Ammon's horn (tissue), 1 donor: ENCODE measurements around the gene NUDT21.

Experiments used
- DNase-seq: peaks from one replicate; pipeline ENCODE4 v3.0.0-alpha.2; 2016; ENCODE audit warnings: low spot score

NUDT21 gene

DNA sequence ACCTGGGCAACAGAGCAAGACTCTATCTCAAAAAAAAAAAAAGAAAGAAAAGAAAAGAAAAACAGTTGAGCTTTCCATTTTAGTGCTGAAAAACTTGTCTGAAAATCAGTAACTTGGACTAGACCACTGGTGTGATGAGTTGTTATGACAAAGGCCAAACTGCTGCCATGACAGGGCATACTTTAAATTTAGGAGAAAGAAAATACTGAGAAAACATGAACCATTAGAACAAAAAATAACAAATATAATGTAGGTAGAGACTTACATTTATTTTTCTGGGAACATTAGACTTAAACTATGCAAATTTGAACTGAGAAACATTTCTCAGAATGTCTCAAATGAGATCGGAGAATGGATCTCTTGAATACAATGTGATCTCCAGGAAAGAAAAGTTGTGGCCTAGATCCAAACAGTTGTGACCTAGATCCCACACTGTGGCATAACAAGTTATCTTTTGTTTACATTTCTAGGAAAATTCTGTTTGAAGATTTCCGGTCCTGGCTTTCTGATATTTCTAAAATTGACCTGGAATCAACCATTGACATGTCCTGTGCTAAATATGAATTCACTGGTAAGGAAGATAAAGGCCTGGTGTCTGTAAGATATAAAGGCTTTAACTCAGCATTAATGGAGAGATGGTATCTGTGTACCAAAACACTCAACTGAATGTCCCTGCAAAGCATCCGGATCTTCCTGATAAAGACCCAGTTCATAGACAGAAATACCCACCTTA is 11.1 kb upstream of the NUDT21 start:
- no peak for DNase-seq

DNA sequence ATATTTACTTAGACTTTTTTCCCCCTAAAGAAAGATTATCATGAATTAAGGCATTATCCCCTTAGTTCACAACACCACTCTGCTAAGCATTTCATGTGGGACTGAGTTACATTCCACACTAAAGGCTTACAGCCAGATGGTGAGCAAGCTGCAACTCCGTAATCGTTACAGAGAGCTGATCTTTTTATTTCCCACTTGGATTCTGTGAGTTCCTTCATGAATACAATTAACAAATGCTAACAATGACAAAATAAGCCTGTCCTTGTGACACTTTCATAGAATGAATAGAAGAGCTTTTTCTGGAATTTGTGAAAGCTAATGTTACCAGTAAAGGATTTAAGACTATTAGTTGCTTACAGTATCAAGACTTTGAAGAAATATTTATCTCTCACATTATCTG is 9.0 kb upstream of the NUDT21 start:
- DNase-seq = peak; percentile 80

- no peak for DNase-seq
Measured at GRCh38 chr16:56457927-56458470, 6.9 kb upstream of the NUDT21 start.

- DNase-seq = no peak
Measured at GRCh38 chr16:56451753-56452689, 889 bp upstream of the NUDT21 start.

GRCh38 chr16:56450275-56450985 is 702 bp downstream of the NUDT21 start:
- no peak for DNase-seq

DNA sequence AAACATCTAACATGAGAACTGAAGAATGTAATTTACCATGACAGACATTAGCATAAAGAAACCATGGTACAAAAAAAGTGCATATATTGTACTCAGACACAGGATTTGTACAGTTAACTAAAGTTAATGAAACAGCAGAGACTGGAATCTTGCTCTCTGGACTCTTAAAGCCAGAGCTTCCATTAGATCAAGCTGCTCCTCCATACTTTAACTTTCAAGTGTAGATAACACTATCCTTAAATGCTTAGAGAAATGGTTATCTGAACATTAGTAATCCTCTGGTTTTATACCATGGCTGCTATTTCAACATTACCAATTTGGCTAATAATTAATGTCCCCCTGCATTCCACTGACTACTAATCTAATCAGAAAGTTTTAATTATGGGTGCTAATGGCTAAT is 3.1 kb downstream of the NUDT21 start:
- DNase-seq = no peak

DNA sequence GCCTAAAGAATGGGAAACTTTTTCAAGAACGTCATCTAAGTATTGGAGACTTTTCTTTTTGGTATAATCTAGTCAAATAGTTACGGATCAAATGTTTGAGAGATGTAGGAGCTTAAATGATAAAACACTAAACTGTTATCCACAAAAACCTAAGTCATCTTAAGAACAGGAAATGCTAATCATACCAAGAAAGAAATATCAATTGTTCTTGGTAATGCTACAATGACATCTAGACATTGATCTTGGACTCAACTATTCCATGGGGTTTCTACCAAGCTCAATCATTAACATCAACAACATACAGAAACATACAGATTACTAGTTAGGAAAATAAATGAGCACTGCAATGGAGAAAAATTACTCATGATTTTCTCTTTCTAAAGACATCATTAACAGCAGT is 3.8 kb downstream of the NUDT21 start:
- DNase-seq = no peak

- DNase-seq = no peak
Measured at GRCh38 chr16:56438038-56438437, 13.1 kb downstream of the NUDT21 start.

DNA sequence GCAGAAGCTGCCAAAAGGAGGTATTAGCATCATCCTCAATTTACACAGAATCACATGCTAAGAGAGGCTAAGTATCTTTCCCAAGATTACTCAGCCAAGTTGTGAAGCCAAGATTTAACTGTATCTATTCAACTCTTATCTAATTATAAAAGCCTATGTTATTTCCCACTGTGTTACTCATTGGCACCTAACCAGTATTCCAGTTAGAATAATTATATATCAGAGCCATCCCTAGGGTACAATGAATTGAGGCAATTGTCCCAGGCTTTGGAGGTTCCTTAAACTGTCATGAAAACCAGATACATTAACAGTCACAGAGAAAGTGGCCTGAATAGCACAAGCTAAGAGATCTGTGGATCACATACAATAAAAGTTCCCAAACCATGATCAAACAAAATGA is 14.9 kb downstream of the NUDT21 start:
- DNase-seq = no peak

- DNase-seq = no peak
Measured at GRCh38 chr16:56428091-56428490, 23.0 kb downstream of the NUDT21 start.

DNA sequence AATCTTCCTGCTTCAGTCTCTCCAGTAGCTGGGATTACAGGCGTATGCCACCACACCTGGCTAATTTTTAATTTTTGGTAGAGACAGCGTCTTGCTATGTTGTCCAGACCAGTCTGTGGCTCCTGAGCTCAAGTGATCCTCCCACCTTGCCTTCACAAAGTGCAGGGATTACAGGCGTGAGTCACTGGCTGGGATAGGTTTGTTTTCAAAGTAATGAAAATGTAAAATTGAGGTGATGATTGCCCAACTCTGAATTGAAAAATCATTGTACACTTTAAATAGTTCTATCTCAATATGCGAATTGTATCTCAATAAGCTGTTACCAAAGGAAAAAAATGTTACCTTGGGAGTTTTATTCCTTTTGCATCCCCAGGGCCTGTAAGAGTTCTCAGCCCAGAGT is 24.5 kb downstream of the NUDT21 start:
- no peak for DNase-seq

DNA sequence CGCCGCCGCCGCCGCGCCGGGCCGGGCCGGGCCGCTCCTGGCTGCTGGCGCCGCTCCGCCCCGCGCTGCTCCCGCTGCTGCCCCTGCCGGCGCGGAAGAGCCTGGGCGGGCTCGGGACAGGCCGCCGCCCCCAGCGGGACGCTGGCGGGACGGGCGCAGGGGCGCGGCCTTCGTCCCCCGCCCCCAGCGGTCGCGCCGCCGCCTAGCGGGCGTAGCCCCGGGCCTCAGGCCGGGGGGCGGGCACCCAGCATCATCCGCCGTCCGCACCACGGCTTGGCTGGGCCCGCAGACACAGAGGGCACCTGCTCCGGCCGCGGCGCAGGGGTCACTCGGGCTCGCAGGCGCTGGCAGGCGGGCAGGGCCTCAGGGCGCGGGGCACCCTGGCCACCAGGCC is 25.7 kb downstream of the NUDT21 start, which contains the start of gene AMFR:
AMFR (minus strand) TSS at position 107 of the 394 bp plus-strand sequence. CDS start 218 bp downstream, outside the sequence.
- peak; percentile 80 for DNase-seq

DNA sequence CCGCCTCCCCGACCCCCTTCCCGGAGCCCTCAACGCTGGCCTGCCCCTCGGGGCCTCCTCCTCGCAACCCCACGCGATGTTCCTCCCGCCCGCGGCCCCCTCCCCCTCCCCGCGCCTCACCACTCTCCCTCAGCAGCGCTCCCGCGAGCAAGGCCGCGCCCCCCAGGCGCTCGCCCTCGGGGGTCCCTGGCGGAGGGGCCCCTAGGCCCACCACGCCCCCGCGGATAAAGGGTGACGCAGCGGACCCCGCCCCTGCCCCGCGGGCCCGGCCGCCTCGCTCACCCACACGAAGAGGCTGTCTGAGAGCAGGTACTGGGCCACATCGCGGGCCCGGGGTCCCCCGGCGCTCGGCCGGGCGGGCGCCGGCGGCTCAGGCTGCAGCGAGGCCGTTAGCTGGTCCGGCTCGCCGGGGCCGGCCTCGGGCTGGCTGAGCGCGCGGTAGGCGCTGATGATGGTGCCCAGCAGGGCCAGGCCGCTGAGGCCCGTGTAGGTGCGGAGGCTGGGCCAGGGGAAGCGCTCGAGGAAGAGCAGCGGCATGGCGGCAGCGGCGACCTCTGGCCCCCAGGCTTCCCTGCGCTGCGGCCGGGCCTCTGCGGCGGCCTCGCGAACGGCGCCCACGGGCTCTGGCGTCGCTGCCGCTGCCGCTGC is 26.2 kb downstream of the NUDT21 start:
- no peak for DNase-seq

DNA sequence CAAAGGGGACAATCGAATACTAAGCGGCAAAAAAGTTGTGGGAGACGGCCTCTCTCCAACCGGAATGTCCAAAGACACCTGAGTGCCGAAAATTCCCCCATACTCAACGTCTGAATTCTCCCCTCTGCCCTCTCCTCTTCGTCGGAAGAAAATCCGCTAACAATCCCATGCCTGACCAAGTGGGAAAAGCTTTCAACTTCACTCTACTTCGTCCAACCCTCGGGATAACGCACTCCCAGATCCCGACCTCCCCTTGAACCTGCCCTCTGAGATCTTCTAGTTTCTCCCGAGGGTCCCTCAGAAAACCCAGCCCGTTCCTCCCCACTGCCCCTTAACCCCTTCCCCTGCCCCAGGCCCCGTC is 26.7 kb downstream of the NUDT21 start:
- no peak for DNase-seq

GRCh38 chr16:56423584-56424403 is 27.3 kb downstream of the NUDT21 start:
- DNase-seq = no peak

DNA sequence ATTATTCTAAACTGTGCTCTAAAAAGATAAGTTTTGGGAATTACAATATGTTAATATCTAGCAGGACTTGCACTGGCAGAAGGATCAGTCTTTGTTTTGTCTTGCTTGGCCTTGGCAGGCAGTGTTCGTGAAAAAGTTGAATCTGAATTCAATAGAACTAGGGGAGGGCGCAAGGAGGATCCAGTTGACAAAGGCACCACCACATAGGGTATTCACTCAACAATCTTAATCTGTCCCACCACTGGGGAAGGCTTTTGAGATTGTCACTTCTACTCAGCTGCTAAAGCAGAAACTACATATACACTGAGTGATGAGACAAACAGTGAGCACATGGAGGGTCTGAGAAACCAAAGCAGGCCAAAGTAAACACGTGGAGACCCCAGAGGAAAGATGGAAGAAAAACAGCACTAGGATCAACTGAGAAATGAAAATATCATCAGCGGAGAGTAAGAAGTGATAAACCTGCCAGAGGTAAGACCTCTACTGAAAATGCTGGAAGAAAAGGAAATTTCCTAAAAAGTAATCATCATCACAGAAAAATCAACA is 28.2 kb downstream of the NUDT21 start:
- no peak for DNase-seq

GRCh38 chr16:56421976-56422669 is 29.0 kb downstream of the NUDT21 start:
- no peak for DNase-seq

GRCh38 chr16:56421313-56421712 is 29.8 kb downstream of the NUDT21 start:
- DNase-seq = no peak

- DNase-seq = no peak
Measured at GRCh38 chr16:56420613-56421012, 30.5 kb downstream of the NUDT21 start.
